GM18858 (cell line): ENCODE results near the gene ADCY3.

Experiments
- ATAC-seq: cut with Tn5 transposase; IDR thresholded peaks from one replicate; pipeline ENCODE4 v1.9.1; 2021; ENCODE audit not compliant: unreplicated experiment

Gene ADCY3

DNA sequence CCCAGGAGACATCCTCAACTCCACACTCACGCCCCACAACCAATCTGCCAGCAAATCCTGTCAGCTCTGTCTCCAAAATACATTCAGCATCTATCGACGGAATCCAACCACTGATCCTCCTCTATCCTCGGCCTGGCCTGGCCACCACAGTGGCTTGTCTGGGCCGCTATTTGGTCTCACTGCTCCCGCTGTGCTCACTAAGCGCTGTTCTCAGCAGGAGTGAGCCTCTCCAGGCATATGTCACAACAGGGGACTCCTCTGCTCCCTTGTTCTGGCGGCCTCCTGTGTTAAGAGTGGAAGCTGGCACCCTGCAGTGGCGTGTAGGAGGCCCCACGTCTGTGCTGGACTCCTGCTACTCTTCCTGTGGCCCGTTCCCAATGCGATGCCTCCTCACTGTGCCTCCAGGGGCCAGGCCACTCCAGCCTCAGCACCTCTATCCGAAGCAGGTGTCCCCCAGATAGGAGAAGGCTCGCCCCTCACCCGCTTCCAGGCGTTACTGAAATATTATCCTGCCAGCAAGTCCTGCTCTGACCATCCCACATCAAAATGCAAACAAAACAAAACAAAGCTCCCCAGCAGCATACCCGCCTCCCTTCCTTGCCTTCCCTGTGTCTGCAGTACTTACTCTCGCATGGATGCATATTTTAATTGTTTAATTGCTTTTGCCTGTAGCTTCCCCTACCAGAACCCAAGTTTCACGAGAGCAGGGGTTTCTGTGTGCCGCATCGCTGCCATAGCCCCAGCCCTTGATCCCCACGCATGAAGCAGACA lies 86.9 kb downstream of the ADCY3 start:
- no peak for ATAC-seq

DNA sequence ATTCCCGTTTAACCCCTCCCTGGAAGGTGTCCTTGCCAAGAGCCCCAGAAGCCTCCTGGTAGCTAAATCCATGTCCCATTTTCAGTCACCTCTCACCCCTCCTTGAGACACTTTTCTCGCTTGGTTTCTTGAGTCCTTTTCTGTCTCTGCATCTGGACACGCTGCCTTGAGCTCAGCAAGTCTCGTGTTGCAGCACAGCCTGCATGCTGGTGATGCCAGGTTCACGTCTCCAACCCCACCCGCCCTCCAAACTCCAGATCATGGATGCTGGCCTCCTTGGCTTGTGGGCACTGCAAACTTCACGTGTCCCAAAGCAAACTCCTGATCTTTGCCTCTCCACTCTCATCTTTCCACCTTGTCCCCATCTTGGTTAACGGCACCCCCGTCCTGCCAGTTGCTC lies 87.5 kb downstream of the ADCY3 start:
- no peak for ATAC-seq

GRCh38 chr2:24832073-24832461 lies 88.0 kb downstream of the ADCY3 start:
- ATAC-seq = no peak

- ATAC-seq = no peak
Measured at GRCh38 chr2:24831221-24832072, 88.6 kb downstream of the ADCY3 start.

DNA sequence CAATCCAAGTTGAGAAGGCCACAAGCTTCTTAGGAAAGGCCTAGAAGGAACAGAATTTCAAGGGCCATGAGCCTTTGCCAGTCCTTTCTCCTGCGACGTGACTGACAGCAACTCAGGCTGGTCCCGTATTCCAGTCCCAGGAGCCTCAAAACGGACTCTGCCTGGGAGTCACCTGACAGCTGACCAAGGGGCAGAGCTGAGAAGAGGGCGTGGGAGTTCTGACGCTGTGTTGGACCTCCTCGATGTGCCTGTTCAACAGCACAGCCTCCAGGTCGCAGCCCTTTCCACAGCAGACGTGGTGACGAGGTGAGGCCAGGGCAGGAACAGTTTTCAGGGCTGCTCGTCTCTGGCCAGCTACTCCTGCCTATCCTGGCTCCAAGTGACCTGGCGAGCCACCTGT lies 89.3 kb downstream of the ADCY3 start:
- ATAC-seq = no peak

DNA sequence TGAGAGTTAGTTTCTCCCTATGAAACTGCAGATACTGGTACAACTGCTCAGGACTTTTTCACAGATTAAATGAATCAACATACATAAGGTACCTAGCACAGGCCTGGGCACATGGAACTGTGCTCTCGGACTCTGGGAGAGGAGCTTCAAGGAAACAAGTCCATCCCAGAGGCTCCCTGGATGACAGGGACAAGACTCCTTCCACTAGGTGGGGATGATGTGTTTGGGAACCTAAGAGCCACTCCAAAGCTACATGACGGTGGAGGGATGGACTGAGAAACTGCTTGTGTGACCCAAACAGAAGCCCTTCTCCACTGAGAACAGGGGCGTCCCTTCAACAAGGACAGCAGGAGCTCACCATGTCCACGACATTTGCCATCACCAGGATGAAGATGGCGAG lies 89.7 kb downstream of the ADCY3 start:
- ATAC-seq = no peak

GRCh38 chr2:24828238-24828996 lies 91.6 kb downstream of the ADCY3 start:
- no peak for ATAC-seq

GRCh38 chr2:24827321-24828237 lies 92.5 kb downstream of the ADCY3 start:
- ATAC-seq = peak; percentile 71

DNA sequence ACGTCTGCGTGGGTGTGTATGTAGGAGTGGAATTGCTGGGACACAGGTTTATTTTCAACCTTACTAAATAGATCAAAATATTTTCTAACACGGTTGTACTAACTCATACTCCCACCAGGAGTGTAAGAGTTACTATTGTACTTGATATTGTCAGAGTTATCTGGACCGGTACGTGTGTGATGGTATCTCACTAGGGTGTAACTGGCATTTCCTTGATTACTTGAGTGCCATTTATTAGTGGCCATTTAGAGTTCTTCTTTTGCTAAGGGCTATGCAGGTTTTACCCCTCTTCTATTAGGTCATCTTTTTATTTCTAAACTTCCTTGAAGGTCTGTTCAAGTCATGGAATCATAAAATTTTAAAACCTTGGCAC lies 93.3 kb downstream of the ADCY3 start:
- no peak for ATAC-seq

DNA sequence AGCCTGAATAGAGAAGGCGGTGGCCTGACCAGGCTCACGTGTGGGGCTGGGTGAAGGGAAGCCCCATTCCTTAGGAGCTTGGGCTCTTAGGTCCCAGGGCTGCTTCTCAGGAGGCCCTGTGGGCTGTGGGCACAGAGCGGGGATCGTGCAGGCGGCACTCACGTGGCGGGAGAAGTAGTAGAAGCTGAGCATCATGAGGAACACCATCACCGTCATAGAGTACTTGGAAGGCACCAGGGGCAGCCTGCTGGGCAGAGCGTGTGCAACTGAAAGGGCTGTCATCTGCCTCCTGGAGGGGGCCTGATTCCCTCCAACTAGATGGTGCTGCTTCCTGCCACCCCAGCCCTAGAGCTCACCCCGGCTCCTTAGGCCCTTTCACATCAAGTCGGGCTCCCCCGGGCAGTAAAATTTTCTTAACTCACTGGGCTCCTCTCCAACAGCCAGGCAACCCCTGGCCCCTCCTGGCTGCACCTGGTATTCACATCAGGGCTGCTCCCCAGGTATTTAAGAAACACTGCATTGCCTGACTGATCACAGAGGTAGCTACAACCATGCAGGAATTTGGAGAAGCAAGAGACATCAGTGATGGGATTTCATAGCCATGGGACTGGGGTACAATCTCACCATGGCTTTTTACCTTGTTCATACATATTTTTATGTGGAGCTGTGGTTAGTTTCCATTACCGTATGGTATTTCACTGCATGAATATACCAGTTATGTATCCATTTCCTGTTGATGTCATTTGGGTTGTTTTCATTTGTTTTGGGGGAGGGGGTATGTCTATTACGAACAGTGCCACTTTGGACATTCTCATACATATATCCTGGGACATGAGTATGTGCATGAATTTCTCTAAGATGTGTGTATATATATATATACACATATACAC lies 93.9 kb downstream of the ADCY3 start:
- ATAC-seq = no peak

GRCh38 chr2:24824966-24825882 lies 94.8 kb downstream of the ADCY3 start:
- no peak for ATAC-seq

DNA sequence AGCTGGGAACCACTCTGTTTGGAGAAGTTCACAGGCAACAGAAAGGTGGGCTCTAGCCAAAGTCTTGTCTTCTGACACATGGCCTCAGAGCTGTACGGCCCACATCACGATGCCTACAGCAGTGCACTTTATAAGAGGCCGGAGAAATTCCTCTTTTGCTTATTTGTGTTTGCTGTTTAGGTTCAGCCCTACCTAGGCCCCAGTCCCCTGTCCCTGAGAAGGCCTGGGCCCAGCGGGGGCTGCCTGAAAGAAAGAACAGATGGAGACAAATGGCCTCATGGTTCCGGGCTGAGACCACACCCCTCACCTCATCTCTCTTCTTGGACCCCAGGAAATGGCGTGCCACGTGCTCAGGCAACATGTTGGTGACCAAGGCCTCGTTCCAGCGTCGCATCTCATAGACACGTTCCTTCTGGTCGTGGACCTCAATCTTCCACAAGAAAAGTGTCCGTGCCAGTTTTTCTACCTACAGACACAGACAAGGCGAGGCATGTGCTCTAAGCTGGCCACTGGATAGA lies 95.9 kb downstream of the ADCY3 start:
- ATAC-seq = no peak

- no peak for ATAC-seq
Measured at GRCh38 chr2:24822049-24822706, 97.9 kb downstream of the ADCY3 start.

DNA sequence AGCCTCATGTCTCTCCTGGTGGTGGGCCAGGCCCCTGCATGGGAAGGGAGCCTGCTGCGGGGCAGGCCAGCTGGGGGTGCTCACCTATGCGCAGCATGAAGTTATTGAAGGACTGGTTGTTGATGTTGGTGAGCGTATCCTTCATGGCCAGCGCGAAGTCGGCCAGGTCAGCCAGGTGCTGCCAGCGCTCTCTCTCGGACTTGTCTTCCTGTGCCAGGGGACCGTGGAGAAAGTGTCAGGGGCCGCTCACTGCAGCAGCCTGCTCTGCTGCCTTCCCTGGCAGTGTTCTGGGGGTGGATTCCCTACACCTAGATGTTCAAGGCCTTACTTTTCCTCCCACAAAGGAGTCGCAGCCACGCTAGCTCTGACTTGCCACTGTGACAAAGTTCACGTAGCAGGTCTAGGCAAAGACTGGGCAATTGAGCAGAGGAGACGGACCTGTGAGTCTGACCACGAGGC lies 98.6 kb downstream of the ADCY3 start:
- no peak for ATAC-seq

DNA sequence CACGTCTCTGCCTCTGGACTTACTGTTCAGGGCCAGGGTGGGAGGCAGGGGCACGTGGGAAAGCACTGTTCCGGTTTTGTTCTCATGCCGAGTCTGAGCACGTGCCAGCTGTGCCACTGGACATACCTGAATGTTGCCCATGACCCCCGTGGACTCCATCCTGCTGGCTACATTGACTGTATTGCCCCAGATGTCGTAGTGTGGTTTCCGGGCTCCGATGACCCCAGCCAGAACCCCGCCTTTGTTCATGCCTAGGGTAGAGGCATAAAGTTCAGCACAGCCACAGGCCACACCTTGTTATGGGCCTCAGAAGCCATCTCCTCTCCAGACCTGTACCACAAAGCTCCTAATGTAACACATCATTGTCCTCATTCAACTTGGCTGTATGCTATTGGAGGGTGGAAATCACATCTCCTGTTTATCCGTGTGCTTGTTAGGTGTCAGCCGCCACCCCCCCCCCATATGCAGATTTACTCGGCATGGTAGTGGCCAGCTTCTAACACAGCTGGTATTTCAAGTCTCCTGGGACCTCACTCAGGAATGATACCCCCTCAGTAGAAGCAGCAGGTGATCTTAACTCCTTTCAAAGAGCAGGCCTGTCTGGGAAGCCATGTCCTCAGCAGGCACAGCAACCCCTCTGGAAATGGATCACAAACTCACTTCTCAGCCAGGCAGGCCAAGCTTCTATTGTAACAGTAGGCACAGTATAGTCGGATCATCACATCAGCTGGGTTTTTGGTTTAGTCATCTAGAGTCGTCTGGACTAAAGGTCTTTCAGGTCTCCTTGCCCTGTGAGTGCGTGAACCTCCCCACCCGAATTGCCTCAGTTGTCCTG lies 99.2 kb downstream of the ADCY3 start:
- no peak for ATAC-seq

- no peak for ATAC-seq
Measured at GRCh38 chr2:24820175-24820513, 99.9 kb downstream of the ADCY3 start.
